Endodermal cell (in vitro differentiated cells): ENCODE results near the gene JMJD6. TPM values are rescaled to one million over a fixed set of nuclear protein-coding genes. Genes with fewer than 3 reads are reported as not detected.

Experiments used
- DNase-seq: peaks from one replicate; pipeline ENCODE4 v3.0.0-alpha.2; 2017
- H3K27ac ChIP-seq: 2 replicates; pipeline ENCODE4 v1.5.1; 2013; ENCODE audit warnings: mild to moderate bottlenecking, low read depth, low read length, moderate library complexity
- H3K27me3 ChIP-seq: 2 replicates; pipeline ENCODE4 v1.6.1; 2013; ENCODE audit warnings: mild to moderate bottlenecking, low read length, moderate library complexity; ENCODE audit not compliant: insufficient read depth, control insufficient read depth, poor library complexity, severe bottlenecking
- H3K36me3 ChIP-seq: 2 replicates; pipeline ENCODE4 v1.7.0; 2013; ENCODE audit warnings: mild to moderate bottlenecking, low read length, moderate library complexity; ENCODE audit not compliant: control insufficient read depth, insufficient read depth
- H3K4me1 ChIP-seq: one replicate; pipeline ENCODE4 v1.7.0; 2013; ENCODE audit warnings: low read length; ENCODE audit not compliant: control insufficient read depth, insufficient read depth
- H3K4me3 ChIP-seq: 2 replicates; pipeline ENCODE4 v1.5.1; 2013; ENCODE audit warnings: mild to moderate bottlenecking, low read length, moderate library complexity
- H3K9ac ChIP-seq: 2 replicates; pipeline ENCODE4 v1.6.1; 2013; ENCODE audit warnings: mild to moderate bottlenecking, low read length, moderate library complexity; ENCODE audit not compliant: poor library complexity, severe bottlenecking; ENCODE audit errors: extremely low read depth
- H3K9me3 ChIP-seq: 2 replicates; pipeline ENCODE4 v1.6.1; 2013; ENCODE audit warnings: mild to moderate bottlenecking, low read length, moderate library complexity; ENCODE audit not compliant: control insufficient read depth
- H3K27ac Mint-ChIP-seq: 2 replicates; pipeline ENCODE4 v1.8.0; 2020; ENCODE audit warnings: mixed read lengths
- H3K27me3 Mint-ChIP-seq: 2 replicates; pipeline ENCODE4 v1.8.0; 2021; ENCODE audit warnings: mild to moderate bottlenecking, mixed read lengths; ENCODE audit not compliant: insufficient read depth
- H3K36me3 Mint-ChIP-seq: 2 replicates; pipeline ENCODE4 v1.8.0; 2020; ENCODE audit warnings: low read depth, mixed read lengths
- H3K4me1 Mint-ChIP-seq: 2 replicates; pipeline ENCODE4 v1.8.0; 2020; ENCODE audit warnings: mixed read lengths
- H3K4me3 Mint-ChIP-seq: 2 replicates; pipeline ENCODE4 v1.8.0; 2020; ENCODE audit warnings: mild to moderate bottlenecking, moderate library complexity, mixed read lengths
- H3K9me3 Mint-ChIP-seq: 2 replicates; pipeline ENCODE4 v1.8.0; 2020; ENCODE audit warnings: mild to moderate bottlenecking, mixed read lengths
- CTCF ChIP-seq: fragments of 200-600 bp; sonication (generic); conservative IDR thresholded peaks from 2 replicates; pipeline ENCODE4 v1.5.0; 2021; ENCODE audit warnings: antibody characterized with exemption, mild to moderate bottlenecking
- WGBS, 2 experiments: methylation state at CpG; one replicate each; pipeline versions ENCODE4 v1.1.5 to v1.1.7; 2013; ENCODE audit warnings: missing lambda C conversion rate in 2 of 2, mixed read lengths in 1 of 2; ENCODE audit not compliant: insufficient coverage in 1 of 2, insufficient read length in 1 of 2; 5-methylcytosine and 5-hydroxymethylcytosine counted together
- total RNA-seq, 2 donors: library from RNA; stranded (reverse); fragmentation: NEBNext Ultra II Directional in 1 of 2; extraction: Animal tissue kit (Norgen Biotek cat#: 25700) in 1 of 2; gene quantifications; 2 replicates in 1 of 2; 3 replicates in 1 of 2; pipeline ENCODE4 v1.2.1, GENCODE V29; 2021

JMJD6 gene
- total RNA-seq, 2 donors from 2014 or later = 17.0 to 20.3 TPM

- peaks cover 9% of the 10 kb centered on the region for H3K4me1 Mint-ChIP-seq
- Histone ChIP-seq H3K27me3 (no peaks in the 10 kb centered on the region), H3K9me3 (no peaks in the 10 kb centered on the region), H3K4me3 (no peak overlapping the region), H3K27ac (no peak overlapping the region), H3K4me1 (no peaks in the 10 kb centered on the region), H3K9ac (no peak overlapping the region), H3K36me3 (peaks cover 9% of the 10 kb centered on the region)
- H3K27ac Mint-ChIP-seq = no peak overlapping the region
- no peak for TF ChIP-seq CTCF
- H3K9me3 Mint-ChIP-seq = no peaks in the 10 kb centered on the region
- no peak for DNase-seq
- WGBS, 2 experiments = 92 to 95% methylated on average over 6 to 8 of the region's 8 CpGs
- no peaks in the 10 kb centered on the region for H3K27me3 Mint-ChIP-seq
- H3K36me3 Mint-ChIP-seq = peaks cover 12% of the 10 kb centered on the region
- no peak overlapping the region for H3K4me3 Mint-ChIP-seq
Observed at GRCh38 chr17:76685846-76686245, 40.6 kb downstream of the JMJD6 start.

GRCh38 chr17:76685366-76685765, 41.0 kb downstream of the JMJD6 start:
- Mint-ChIP-seq H3K27ac (no peak overlapping the region), H3K27me3 (no peaks in the 10 kb centered on the region), H3K9me3 (no peaks in the 10 kb centered on the region), H3K4me1 (peaks cover 9% of the 10 kb centered on the region), H3K36me3 (peaks cover 12% of the 10 kb centered on the region), H3K4me3 (no peak overlapping the region)
- TF ChIP-seq CTCF = no peak
- DNase-seq = no peak
- Histone ChIP-seq H3K27me3 (no peaks in the 10 kb centered on the region), H3K36me3 (peaks cover 14% of the 10 kb centered on the region), H3K9me3 (no peaks in the 10 kb centered on the region), H3K9ac (no peak overlapping the region), H3K4me3 (no peak overlapping the region), H3K27ac (no peak overlapping the region), H3K4me1 (no peaks in the 10 kb centered on the region)
- WGBS, 2 experiments = 91 to 92% methylated on average over 7 to 12 of the region's 12 CpGs

GRCh38 chr17:76684756-76685155, 41.6 kb downstream of the JMJD6 start:
- H3K9me3 ChIP-seq = no peaks in the 10 kb centered on the region
- no peaks in the 10 kb centered on the region for H3K27me3 Mint-ChIP-seq
- DNase-seq = no peak
- no peaks in the 10 kb centered on the region for H3K27me3 ChIP-seq
- no peak overlapping the region for H3K4me3 Mint-ChIP-seq
- no peak overlapping the region for H3K27ac Mint-ChIP-seq
- H3K4me1 ChIP-seq = no peaks in the 10 kb centered on the region
- WGBS, 2 experiments = 95% methylated on average over 7 of the region's 7 CpGs; no CpG with 5 or more reads in 1 of the 2 experiments
- no peak for TF ChIP-seq CTCF
- no peaks in the 10 kb centered on the region for H3K9me3 Mint-ChIP-seq
- H3K9ac ChIP-seq = no peak overlapping the region
- peaks cover 15% of the 10 kb centered on the region for H3K36me3 ChIP-seq
- no peak overlapping the region for H3K4me3 ChIP-seq
- peaks cover 9% of the 10 kb centered on the region for H3K4me1 Mint-ChIP-seq
- H3K27ac ChIP-seq = no peak overlapping the region
- peaks cover 12% of the 10 kb centered on the region for H3K36me3 Mint-ChIP-seq
